Measurements from ENCODE around the gene CRTC1.
"Not testable (repeated sequence)": the region's sequence is repeated elsewhere in the genome, so short reads cannot be mapped to it uniquely, and the experiment has no call there.

The CRTC1 gene

GRCh38 chr19:18708452-18709231 lies 25.2 kb downstream of the CRTC1 start:
- no peak for DNase-seq

GRCh38 chr19:18709546-18709945 lies 26.1 kb downstream of the CRTC1 start:
- DNase-seq: no peak

GRCh38 chr19:18710186-18710585 lies 26.7 kb downstream of the CRTC1 start:
- no peak for DNase-seq

- no peak for DNase-seq
These were observed 27.7 kb downstream of the CRTC1 start for GRCh38 chr19:18710996-18711751.

- DNase-seq: no peak
These were observed 28.4 kb downstream of the CRTC1 start for GRCh38 chr19:18711893-18712292.

GRCh38 chr19:18712981-18713380 lies 29.5 kb downstream of the CRTC1 start:
- DNase-seq: no peak

- DNase-seq: peak in 1 of 2 experiments; percentile 42
These were observed 30.2 kb downstream of the CRTC1 start for GRCh38 chr19:18713550-18714117.

GRCh38 chr19:18715416-18715815 lies 31.9 kb downstream of the CRTC1 start:
- DNase-seq: no peak

GRCh38 chr19:18716857-18717256 lies 33.4 kb downstream of the CRTC1 start:
- DNase-seq: no peak

GRCh38 chr19:18717601-18718000 lies 34.1 kb downstream of the CRTC1 start:
- no peak for DNase-seq

- no peak for DNase-seq
These were observed 34.6 kb downstream of the CRTC1 start for GRCh38 chr19:18718015-18718526.

GRCh38 chr19:18718846-18719458 lies 35.5 kb downstream of the CRTC1 start:
- no peak for DNase-seq

GRCh38 chr19:18719541-18719940 lies 36.1 kb downstream of the CRTC1 start:
- DNase-seq: no peak

GRCh38 chr19:18723871-18724377 lies 40.4 kb downstream of the CRTC1 start:
- no peak for DNase-seq

GRCh38 chr19:18725841-18726770 lies 42.6 kb downstream of the CRTC1 start:
- no peak for DNase-seq

- no peak for DNase-seq
These were observed 43.4 kb downstream of the CRTC1 start for GRCh38 chr19:18726846-18727245.

GRCh38 chr19:18727602-18728001 lies 44.1 kb downstream of the CRTC1 start:
- DNase-seq: not testable (repeated sequence)

- no peak for DNase-seq
These were observed 46.6 kb downstream of the CRTC1 start for GRCh38 chr19:18729933-18730530.

GRCh38 chr19:18730885-18731513 lies 47.5 kb downstream of the CRTC1 start:
- DNase-seq: no peak

GRCh38 chr19:18731562-18732008 lies 48.1 kb downstream of the CRTC1 start:
- DNase-seq: no peak

- no peak for DNase-seq
These were observed 49.7 kb downstream of the CRTC1 start for GRCh38 chr19:18733196-18733647.

Data from cerebellar nuclear complex (tissue), 1 donor.